HFFc6 (cell line): ENCODE results near the gene OR10H5. TPM values are rescaled to one million over a fixed set of nuclear protein-coding genes. Genes with fewer than 3 reads are reported as not detected.

Experiments
- DNase-seq: peaks from one replicate; pipeline ENCODE4 v3.0.0-alpha.2; 2018
- H3K27ac Mint-ChIP-seq: 2 replicates; pipeline ENCODE4 v1.8.0; 2020; ENCODE audit warnings: mild to moderate bottlenecking, mixed read lengths
- H3K27me3 Mint-ChIP-seq: 2 replicates; pipeline ENCODE4 v1.8.0; 2021; ENCODE audit warnings: mild to moderate bottlenecking, moderate library complexity, mixed read lengths; ENCODE audit not compliant: insufficient read depth
- H3K36me3 Mint-ChIP-seq: 2 replicates; pipeline ENCODE4 v1.8.0; 2021; ENCODE audit warnings: low read depth, mixed read lengths
- H3K4me1 Mint-ChIP-seq: 2 replicates; pipeline ENCODE4 v1.8.0; 2020; ENCODE audit warnings: low read depth, mixed read lengths
- H3K4me3 Mint-ChIP-seq: 2 replicates; pipeline ENCODE4 v1.8.0; 2020; ENCODE audit warnings: mild to moderate bottlenecking, moderate library complexity, mixed read lengths
- H3K9me3 Mint-ChIP-seq: 2 replicates; pipeline ENCODE4 v1.8.0; 2020; ENCODE audit warnings: mild to moderate bottlenecking, mixed read lengths
- long read RNA-seq: library from polyadenylated mRNA; unstranded; transcript quantifications from one replicate; pipeline ENCODE4 v2.0.0, GENCODE V29; 2019
- total RNA-seq, 6 experiments: library from RNA; stranded (reverse); fragmentation: NEBNext Ultra II Directional; extraction: Animal tissue kit (Norgen Biotek cat#: 25700); gene quantifications; 2 replicates in 1 of 6; 3 replicates in 5 of 6; pipeline ENCODE4 v1.2.3, GENCODE V29; 2021
- TF ChIP-seq, protein P1 (sequence below): fragments of 200-600 bp; sonication (generic); IDR thresholded peaks from 2 replicates; pipeline ENCODE4 v1.5.0; 2021; ENCODE audit warnings: antibody characterized with exemption, mild to moderate bottlenecking

The OR10H5 gene, protein sequence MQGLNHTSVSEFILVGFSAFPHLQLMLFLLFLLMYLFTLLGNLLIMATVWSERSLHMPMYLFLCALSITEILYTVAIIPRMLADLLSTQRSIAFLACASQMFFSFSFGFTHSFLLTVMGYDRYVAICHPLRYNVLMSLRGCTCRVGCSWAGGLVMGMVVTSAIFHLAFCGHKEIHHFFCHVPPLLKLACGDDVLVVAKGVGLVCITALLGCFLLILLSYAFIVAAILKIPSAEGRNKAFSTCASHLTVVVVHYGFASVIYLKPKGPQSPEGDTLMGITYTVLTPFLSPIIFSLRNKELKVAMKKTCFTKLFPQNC
- total RNA-seq: not detected
- long read RNA-seq: 0 reads

DNA sequence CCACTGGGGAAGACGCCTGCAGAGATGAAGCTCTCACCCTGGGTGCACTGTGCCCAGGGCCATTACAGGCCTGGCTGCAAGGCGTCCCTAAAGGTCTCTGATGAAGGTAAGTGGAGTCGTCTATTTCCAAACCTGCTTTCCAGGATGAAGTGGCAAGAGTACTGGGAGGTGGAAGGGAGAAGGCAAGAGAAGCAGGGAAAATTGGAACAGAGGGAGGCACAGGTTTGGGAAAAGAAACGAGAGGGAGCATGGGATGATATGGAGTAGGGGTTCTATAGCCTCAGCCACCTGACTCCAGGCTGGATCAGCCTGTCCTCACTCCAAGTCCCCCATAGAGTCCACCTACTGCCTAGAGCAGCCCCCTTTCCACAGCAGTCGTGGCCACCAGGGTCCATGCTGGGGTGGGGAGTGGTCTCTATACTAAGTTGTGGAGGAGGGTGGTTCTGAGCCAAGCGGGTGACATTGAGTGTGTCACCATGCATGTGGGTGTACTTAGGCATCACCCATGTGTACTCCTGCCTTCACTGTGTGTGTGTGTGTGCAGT is at the start of gene OR10H5:
Gene OR10H5, plus strand, starts transcription at position 51 of the 545 bp plus-strand sequence. CDS start 6,388 bp downstream, outside the sequence.
- Mint-ChIP-seq H3K27me3 (no peaks in the 10 kb centered on the region; the same call in 1 of the 2 replicates), H3K4me3 (no peak within 1 kb of the TSS), H3K9me3 (peaks cover 43% of the 10 kb centered on the region), H3K4me1 (no peaks in the 10 kb centered on the region), H3K36me3 (no peaks in the 10 kb centered on the region; the same call in 1 of the 2 replicates), H3K27ac (no peak within 1 kb of the TSS)
- TF ChIP-seq, protein P1, sequence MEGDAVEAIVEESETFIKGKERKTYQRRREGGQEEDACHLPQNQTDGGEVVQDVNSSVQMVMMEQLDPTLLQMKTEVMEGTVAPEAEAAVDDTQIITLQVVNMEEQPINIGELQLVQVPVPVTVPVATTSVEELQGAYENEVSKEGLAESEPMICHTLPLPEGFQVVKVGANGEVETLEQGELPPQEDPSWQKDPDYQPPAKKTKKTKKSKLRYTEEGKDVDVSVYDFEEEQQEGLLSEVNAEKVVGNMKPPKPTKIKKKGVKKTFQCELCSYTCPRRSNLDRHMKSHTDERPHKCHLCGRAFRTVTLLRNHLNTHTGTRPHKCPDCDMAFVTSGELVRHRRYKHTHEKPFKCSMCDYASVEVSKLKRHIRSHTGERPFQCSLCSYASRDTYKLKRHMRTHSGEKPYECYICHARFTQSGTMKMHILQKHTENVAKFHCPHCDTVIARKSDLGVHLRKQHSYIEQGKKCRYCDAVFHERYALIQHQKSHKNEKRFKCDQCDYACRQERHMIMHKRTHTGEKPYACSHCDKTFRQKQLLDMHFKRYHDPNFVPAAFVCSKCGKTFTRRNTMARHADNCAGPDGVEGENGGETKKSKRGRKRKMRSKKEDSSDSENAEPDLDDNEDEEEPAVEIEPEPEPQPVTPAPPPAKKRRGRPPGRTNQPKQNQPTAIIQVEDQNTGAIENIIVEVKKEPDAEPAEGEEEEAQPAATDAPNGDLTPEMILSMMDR: no peak
- DNase-seq: no peak

DNA sequence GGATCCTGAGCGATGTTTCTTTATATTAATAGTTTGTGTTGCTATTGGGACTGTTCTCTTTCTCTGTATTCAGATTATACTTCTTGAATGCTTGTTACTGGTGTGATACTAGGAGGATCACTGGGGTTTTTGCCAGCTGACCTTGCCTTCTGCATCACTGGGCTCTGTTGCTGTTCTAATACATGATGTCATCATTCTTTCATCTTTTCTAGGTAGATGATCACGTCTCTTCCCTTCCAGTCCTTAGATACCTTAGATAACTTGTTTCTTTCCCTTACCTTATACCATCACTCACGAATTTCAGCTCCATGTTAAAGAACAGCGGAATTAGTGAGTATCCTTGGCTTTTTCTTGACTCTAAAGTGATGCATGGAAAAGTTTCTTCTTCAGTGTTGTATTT is 49.7 kb upstream of the OR10H5 start, which contains the start of gene OR10H3:
Gene OR10H3, plus strand, starts transcription at position 264 of the 400 bp plus-strand sequence. CDS start 3,408 bp downstream, outside the sequence.
- Mint-ChIP-seq H3K27ac (no peak within 1 kb of the TSS), H3K4me3 (no peak within 1 kb of the TSS), H3K9me3 (peaks cover 41% of the 10 kb centered on the region), H3K27me3 (no peaks in the 10 kb centered on the region), H3K4me1 (no peaks in the 10 kb centered on the region), H3K36me3 (peaks cover 6% of the 10 kb centered on the region)
- DNase-seq: no peak
- TF ChIP-seq, protein P1: no peak

DNA sequence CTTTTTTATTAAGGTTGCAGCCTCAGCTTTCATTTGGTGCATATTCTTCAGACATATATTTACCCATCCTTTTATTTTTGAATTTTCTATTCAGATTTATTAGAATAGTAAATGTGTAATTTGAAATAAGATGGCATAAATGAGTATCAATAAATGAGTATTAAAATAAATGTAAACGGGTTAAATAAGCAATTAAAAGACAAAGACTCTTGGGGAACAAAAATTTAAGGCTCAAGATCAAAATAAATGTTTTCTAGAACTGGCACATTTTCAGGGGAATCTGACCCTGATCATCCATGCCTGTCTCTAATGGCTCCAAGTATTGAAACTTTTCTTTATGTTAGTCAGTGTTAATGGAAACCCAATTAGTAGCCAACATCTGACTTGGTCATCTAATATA is 46.7 kb upstream of the OR10H5 start:
- DNase-seq: no peak
- Mint-ChIP-seq H3K27ac (no peak overlapping the region), H3K9me3 (peaks cover 34% of the 10 kb centered on the region), H3K4me1 (no peaks in the 10 kb centered on the region), H3K4me3 (no peak overlapping the region), H3K27me3 (no peaks in the 10 kb centered on the region), H3K36me3 (peaks cover 6% of the 10 kb centered on the region)
- TF ChIP-seq, protein P1: no peak

DNA sequence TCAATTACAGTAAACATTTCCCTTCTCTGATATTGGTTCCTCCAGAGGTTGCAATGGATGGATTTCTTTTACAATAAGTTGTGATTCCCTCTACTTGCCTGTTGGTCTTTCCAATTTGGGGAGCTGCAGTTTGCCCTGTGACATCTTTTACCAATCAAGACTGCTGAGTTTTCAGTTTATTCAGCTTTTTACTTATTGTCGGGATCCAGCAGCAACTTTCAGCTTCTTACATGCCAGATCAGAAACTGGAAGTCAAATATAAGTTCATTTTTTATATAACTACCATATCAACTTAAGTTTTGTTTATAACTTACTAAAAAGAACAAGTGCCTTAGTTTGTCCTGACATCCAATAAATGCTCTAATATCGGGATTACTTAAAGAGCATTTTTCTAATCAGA is 39.2 kb upstream of the OR10H5 start:
- Mint-ChIP-seq H3K27ac (no peak overlapping the region), H3K27me3 (no peaks in the 10 kb centered on the region), H3K4me1 (no peaks in the 10 kb centered on the region), H3K36me3 (no peaks in the 10 kb centered on the region), H3K4me3 (no peak overlapping the region), H3K9me3 (peaks cover 26% of the 10 kb centered on the region)
- TF ChIP-seq, protein P1: no peak
- no peak for DNase-seq

DNA sequence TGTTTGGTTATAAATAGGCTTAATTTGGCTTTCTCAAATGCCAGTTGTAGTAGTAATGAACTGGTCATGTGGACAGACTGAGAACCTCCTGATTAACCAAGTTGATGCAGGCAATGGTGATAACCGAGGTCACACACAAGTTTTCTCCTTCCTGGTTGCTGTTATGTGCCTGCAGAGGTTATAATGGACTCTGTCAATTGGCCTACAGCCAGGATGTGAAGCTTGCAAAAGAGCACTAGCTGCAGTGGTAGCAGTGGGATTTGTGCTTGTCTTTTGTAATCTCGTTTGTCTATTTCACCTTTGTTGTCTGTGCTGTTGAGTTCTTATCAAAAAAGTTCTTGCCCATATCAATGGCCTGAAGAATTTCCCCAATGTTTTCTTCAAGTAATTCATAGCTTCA is 29.1 kb upstream of the OR10H5 start:
- H3K4me3 Mint-ChIP-seq: no peak overlapping the region
- no peaks in the 10 kb centered on the region for H3K27me3 Mint-ChIP-seq
- no peak overlapping the region for H3K27ac Mint-ChIP-seq
- H3K36me3 Mint-ChIP-seq: no peaks in the 10 kb centered on the region
- no peaks in the 10 kb centered on the region for H3K4me1 Mint-ChIP-seq
- no peak for DNase-seq
- TF ChIP-seq, protein P1: no peak
- H3K9me3 Mint-ChIP-seq: peaks cover 52% of the 10 kb centered on the region
